Stimulated activated naive CD8-positive, alpha-beta T cell treated with anti-CD3 and anti-CD28 coated beads, Interleukin-15, Interleukin-2, amounts not matched to agents 100 ng/mL and 50 ng/mL, for 24 hours (primary cell): ENCODE measurements around the gene EDA.
A peak's percentile ranks its signal among the peaks of the same experiment; 100 is the strongest.

Experiments used
- H3K27ac Mint-ChIP-seq: one replicate; pipeline ENCODE4 v1.8.0; 2021; ENCODE audit warnings: mild to moderate bottlenecking, mixed read lengths
- H3K27me3 Mint-ChIP-seq: one replicate; pipeline ENCODE4 v1.8.0; 2021; ENCODE audit warnings: mixed read lengths
- H3K36me3 Mint-ChIP-seq: one replicate; pipeline ENCODE4 v1.8.0; 2021; ENCODE audit warnings: low read depth, mixed read lengths
- H3K4me1 Mint-ChIP-seq: one replicate; pipeline ENCODE4 v1.8.0; 2021; ENCODE audit warnings: low read depth, mixed read lengths
- H3K4me3 Mint-ChIP-seq: one replicate; pipeline ENCODE4 v1.8.0; 2021; ENCODE audit warnings: mild to moderate bottlenecking, mixed read lengths
- H3K9me3 Mint-ChIP-seq: one replicate; pipeline ENCODE4 v1.8.0; 2021; ENCODE audit warnings: mixed read lengths

EDA gene

GRCh38 chrX:69615779-69616456 lies at the start of gene EDA:
Gene EDA (plus strand): TSS chrX:69616113.
- peaks cover 16% of the 10 kb centered on the region for H3K4me1 Mint-ChIP-seq
- H3K27me3 Mint-ChIP-seq = peaks cover 18% of the 10 kb centered on the region
- no peak within 1 kb of the TSS for H3K27ac Mint-ChIP-seq
- no peaks in the 10 kb centered on the region for H3K36me3 Mint-ChIP-seq
- H3K4me3 Mint-ChIP-seq = peak within 1 kb of the TSS; percentile 74
- no peaks in the 10 kb centered on the region for H3K9me3 Mint-ChIP-seq

GRCh38 chrX:69568828-69569227 lies 47.1 kb upstream of the EDA start:
- no peak overlapping the region for H3K4me3 Mint-ChIP-seq
- no peak overlapping the region for H3K27ac Mint-ChIP-seq
- H3K4me1 Mint-ChIP-seq = no peaks in the 10 kb centered on the region
- H3K9me3 Mint-ChIP-seq = no peaks in the 10 kb centered on the region
- H3K36me3 Mint-ChIP-seq = no peaks in the 10 kb centered on the region
- H3K27me3 Mint-ChIP-seq = no peaks in the 10 kb centered on the region

GRCh38 chrX:69597399-69597798 lies 18.5 kb upstream of the EDA start:
- no peak overlapping the region for H3K4me3 Mint-ChIP-seq
- no peaks in the 10 kb centered on the region for H3K36me3 Mint-ChIP-seq
- no peaks in the 10 kb centered on the region for H3K27me3 Mint-ChIP-seq
- H3K27ac Mint-ChIP-seq = no peak overlapping the region
- no peaks in the 10 kb centered on the region for H3K9me3 Mint-ChIP-seq
- H3K4me1 Mint-ChIP-seq = no peaks in the 10 kb centered on the region

- Mint-ChIP-seq H3K9me3 (no peaks in the 10 kb centered on the region), H3K36me3 (no peaks in the 10 kb centered on the region), H3K27me3 (no peaks in the 10 kb centered on the region), H3K4me1 (no peaks in the 10 kb centered on the region), H3K27ac (no peak overlapping the region), H3K4me3 (no peak overlapping the region)
These were observed 15.7 kb upstream of the EDA start for GRCh38 chrX:69600182-69600581.

- no peak overlapping the region for H3K27ac Mint-ChIP-seq
These were observed 12.2 kb upstream of the EDA start for GRCh38 chrX:69603566-69604194.

DNA sequence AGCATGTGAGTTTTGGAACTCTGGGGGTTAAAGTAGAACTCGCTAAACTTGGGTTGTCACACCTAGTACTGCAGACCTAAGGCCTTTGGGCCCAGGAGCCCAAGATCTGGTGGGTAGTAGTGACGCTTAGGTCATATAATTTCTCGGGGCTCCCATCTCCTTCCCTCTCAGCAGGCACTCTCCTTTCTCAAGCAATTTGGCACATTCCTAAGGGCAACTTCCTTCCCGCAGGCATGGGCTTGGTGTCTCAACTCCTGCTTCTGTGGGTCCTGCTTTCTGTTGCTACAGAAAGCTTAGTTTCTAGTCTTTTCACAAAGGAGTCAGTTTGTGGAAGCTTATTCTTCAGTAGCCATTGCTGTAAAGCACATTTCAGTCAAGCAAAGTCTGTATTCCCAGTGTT lies 10.4 kb upstream of the EDA start:
- Mint-ChIP-seq H3K4me1 (no peaks in the 10 kb centered on the region), H3K4me3 (no peak overlapping the region), H3K27ac (no peak overlapping the region), H3K27me3 (no peaks in the 10 kb centered on the region), H3K36me3 (no peaks in the 10 kb centered on the region), H3K9me3 (no peaks in the 10 kb centered on the region)

More at GRCh38 chrX:69603566-69604194, 12.2 kb upstream of the EDA start:
- Mint-ChIP-seq H3K36me3 (no peaks in the 10 kb centered on the region), H3K4me3 (no peak overlapping the region), H3K27me3 (no peaks in the 10 kb centered on the region), H3K4me1 (no peaks in the 10 kb centered on the region), H3K9me3 (no peaks in the 10 kb centered on the region)

- H3K36me3 Mint-ChIP-seq = no peaks in the 10 kb centered on the region
- H3K4me1 Mint-ChIP-seq = no peaks in the 10 kb centered on the region
- H3K27me3 Mint-ChIP-seq = no peaks in the 10 kb centered on the region
- H3K27ac Mint-ChIP-seq = no peak overlapping the region
- no peaks in the 10 kb centered on the region for H3K9me3 Mint-ChIP-seq
- H3K4me3 Mint-ChIP-seq = no peak overlapping the region
These were observed 8.3 kb upstream of the EDA start for GRCh38 chrX:69607616-69608015.

GRCh38 chrX:69613946-69614345 lies 2.0 kb upstream of the EDA start:
- H3K9me3 Mint-ChIP-seq = no peaks in the 10 kb centered on the region
- H3K27me3 Mint-ChIP-seq = peaks cover 18% of the 10 kb centered on the region
- H3K27ac Mint-ChIP-seq = no peak overlapping the region
- H3K36me3 Mint-ChIP-seq = no peaks in the 10 kb centered on the region
- H3K4me3 Mint-ChIP-seq = no peak overlapping the region
- peaks cover 2% of the 10 kb centered on the region for H3K4me1 Mint-ChIP-seq

DNA sequence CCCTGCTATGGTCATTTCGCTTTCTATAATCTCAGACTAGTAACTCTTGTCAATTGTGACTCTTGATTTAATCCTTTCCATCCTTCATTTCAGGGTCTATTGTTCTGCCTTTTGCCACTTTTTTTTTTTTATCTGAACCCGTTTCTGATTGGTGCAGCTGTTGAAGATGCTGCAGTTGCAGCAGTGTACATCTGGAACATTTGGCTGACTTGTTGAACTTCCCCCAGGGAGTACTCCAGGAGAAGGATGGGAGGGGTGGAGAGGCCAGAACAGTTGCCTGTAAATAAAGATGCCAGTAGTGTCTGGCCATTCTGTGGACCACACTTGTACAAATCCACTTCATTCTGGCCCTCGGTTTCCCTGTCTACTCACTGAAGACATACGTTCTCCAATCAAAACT lies 1.0 kb upstream of the EDA start:
- no peaks in the 10 kb centered on the region for H3K36me3 Mint-ChIP-seq
- no peak overlapping the region for H3K27ac Mint-ChIP-seq
- H3K9me3 Mint-ChIP-seq = no peaks in the 10 kb centered on the region
- H3K4me1 Mint-ChIP-seq = peaks cover 10% of the 10 kb centered on the region
- no peak overlapping the region for H3K4me3 Mint-ChIP-seq
- peaks cover 18% of the 10 kb centered on the region for H3K27me3 Mint-ChIP-seq

DNA sequence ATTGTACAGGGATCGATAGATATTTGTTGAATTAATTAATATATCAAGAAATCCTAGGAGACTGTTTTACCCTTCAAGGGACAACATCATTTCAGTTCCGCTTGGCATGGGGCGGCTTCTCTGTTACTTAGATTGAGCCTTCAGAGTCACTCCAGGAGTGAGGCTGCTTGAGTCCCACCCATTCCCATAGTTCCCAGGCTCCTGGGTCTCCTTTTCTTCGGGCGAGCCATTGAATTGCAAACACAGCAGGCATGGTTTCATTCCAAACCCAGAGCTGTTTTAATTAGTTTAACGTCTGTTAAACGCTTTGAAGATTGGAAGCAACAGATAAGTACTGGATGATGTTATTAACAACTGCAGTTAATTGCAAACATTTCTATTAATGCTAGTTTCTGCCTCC lies 571 bp upstream of the EDA start:
- H3K4me1 Mint-ChIP-seq = peaks cover 11% of the 10 kb centered on the region
- no peak overlapping the region for H3K27ac Mint-ChIP-seq
- no peaks in the 10 kb centered on the region for H3K9me3 Mint-ChIP-seq
- peaks cover 18% of the 10 kb centered on the region for H3K27me3 Mint-ChIP-seq
- H3K4me3 Mint-ChIP-seq = peak overlapping the region; percentile 39
- H3K36me3 Mint-ChIP-seq = no peaks in the 10 kb centered on the region

- Mint-ChIP-seq H3K27me3 (peaks cover 18% of the 10 kb centered on the region), H3K36me3 (no peaks in the 10 kb centered on the region), H3K27ac (no peak overlapping the region), H3K9me3 (no peaks in the 10 kb centered on the region), H3K4me1 (peaks cover 18% of the 10 kb centered on the region), H3K4me3 (peak overlapping the region; percentile 74)
These were observed 717 bp downstream of the EDA start for GRCh38 chrX:69616457-69617203.

DNA sequence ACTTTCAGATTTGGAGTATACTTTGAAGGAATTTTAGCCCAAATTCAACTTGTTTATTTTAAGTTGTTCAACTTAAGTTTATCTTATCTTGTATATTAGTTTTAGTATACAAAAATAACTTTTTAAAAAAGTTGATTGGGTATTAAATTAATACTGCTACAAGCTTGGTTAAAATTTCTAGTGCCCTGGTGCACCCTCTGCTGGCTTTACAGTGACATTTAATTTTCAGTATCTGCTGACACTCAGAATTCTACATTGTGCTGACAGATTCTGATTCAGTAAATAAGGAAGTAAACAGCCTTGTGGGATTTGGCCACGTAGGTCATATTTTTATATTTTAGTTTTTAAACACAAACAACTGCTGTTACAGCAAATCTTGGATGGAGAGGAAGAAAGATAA lies 2.9 kb downstream of the EDA start:
- Mint-ChIP-seq H3K4me1 (peaks cover 18% of the 10 kb centered on the region), H3K27me3 (peaks cover 15% of the 10 kb centered on the region), H3K9me3 (no peaks in the 10 kb centered on the region), H3K27ac (no peak overlapping the region), H3K36me3 (no peaks in the 10 kb centered on the region), H3K4me3 (no peak overlapping the region)

- H3K4me3 Mint-ChIP-seq = no peak overlapping the region
- peaks cover 3% of the 10 kb centered on the region for H3K27me3 Mint-ChIP-seq
These were observed 10.2 kb downstream of the EDA start for GRCh38 chrX:69626129-69626528.

DNA sequence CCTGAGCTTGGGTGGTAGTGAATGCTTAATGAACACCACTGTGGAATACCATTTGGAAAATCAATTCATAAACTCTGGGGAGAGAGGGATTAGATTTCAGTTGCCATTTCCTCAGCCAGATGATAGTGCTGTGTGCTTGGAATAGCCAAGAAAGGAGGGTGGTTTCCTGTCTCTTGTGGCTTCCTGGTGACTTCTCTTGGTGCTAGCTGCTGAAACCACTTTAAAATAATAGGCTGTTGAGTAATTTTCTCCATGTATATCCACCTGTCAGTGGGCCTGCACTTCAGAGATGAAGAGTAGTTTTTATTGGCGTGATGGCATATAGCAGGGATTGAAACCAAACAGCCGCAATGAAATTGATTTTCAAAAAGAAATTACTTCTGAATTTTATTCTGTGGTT lies 11.8 kb downstream of the EDA start:
- H3K27ac Mint-ChIP-seq = no peak overlapping the region

More at GRCh38 chrX:69626129-69626528, 10.2 kb downstream of the EDA start:
- Mint-ChIP-seq H3K36me3 (no peaks in the 10 kb centered on the region), H3K9me3 (no peaks in the 10 kb centered on the region), H3K4me1 (peaks cover 17% of the 10 kb centered on the region), H3K27ac (no peak overlapping the region)

GRCh38 chrX:69630147-69630546 lies 14.2 kb downstream of the EDA start:
- H3K27me3 Mint-ChIP-seq = no peaks in the 10 kb centered on the region
- peaks cover 17% of the 10 kb centered on the region for H3K4me1 Mint-ChIP-seq
- H3K9me3 Mint-ChIP-seq = peaks cover 5% of the 10 kb centered on the region
- H3K27ac Mint-ChIP-seq = no peak overlapping the region
- no peaks in the 10 kb centered on the region for H3K36me3 Mint-ChIP-seq
- H3K4me3 Mint-ChIP-seq = no peak overlapping the region

More for the DNA sequence above, 11.8 kb downstream of the EDA start:
- peaks cover 3% of the 10 kb centered on the region for H3K9me3 Mint-ChIP-seq
- H3K27me3 Mint-ChIP-seq = peaks cover 3% of the 10 kb centered on the region
- H3K36me3 Mint-ChIP-seq = no peaks in the 10 kb centered on the region
- H3K4me1 Mint-ChIP-seq = peaks cover 17% of the 10 kb centered on the region
- H3K4me3 Mint-ChIP-seq = no peak overlapping the region
